Renal pelvis (tissue), 4 donors: ENCODE data around the gene MCUB. TPM values are rescaled to one million over a fixed set of nuclear protein-coding genes. Genes with fewer than 3 reads are reported as not detected.
"Not testable (repeated sequence)": the region's sequence is repeated elsewhere in the genome, so short reads cannot be mapped to it uniquely, and the experiment has no call there.

Source experiments
- DNase-seq: peaks from one replicate; pipeline ENCODE4 v3.0.0-alpha.2; 2013
- polyA plus RNA-seq, 3 donors: library from polyadenylated mRNA; unstranded; fragments of 120-200 nt; gene quantifications; one replicate each; pipeline ENCODE4 v1.2.1, GENCODE V29; 2013; ENCODE audit not compliant: insufficient read length in 3 of 3

The MCUB gene
- polyA plus RNA-seq, 3 donors: 8.7 to 9.3 (median 9.0) TPM

- no peak for DNase-seq
Measured at GRCh38 chr4:109675843-109676242, 115.8 kb downstream of the MCUB start.

- DNase-seq: no peak
Measured at GRCh38 chr4:109676886-109677285, 116.8 kb downstream of the MCUB start.

GRCh38 chr4:109678472-109678871, 118.4 kb downstream of the MCUB start:
- not testable (repeated sequence) for DNase-seq

- DNase-seq: not testable (repeated sequence)
Measured at GRCh38 chr4:109678925-109679324, 118.9 kb downstream of the MCUB start.

GRCh38 chr4:109682875-109683274, 122.8 kb downstream of the MCUB start:
- no peak for DNase-seq

GRCh38 chr4:109683621-109684253, 123.7 kb downstream of the MCUB start:
- no peak for DNase-seq

- DNase-seq: no peak
Measured at GRCh38 chr4:109684727-109685126, 124.7 kb downstream of the MCUB start.

GRCh38 chr4:109690690-109691410, 130.8 kb downstream of the MCUB start:
- no peak for DNase-seq

GRCh38 chr4:109691411-109691920, 131.4 kb downstream of the MCUB start:
- no peak for DNase-seq

GRCh38 chr4:109698656-109699055, 138.6 kb downstream of the MCUB start:
- DNase-seq: no peak

GRCh38 chr4:109699553-109700225, 139.6 kb downstream of the MCUB start:
- DNase-seq: no peak

- peak; percentile 12 for DNase-seq
Measured at GRCh38 chr4:109701566-109702410, 141.7 kb downstream of the MCUB start.

- DNase-seq: peak; percentile 81
Measured at GRCh38 chr4:109702950-109703663, 143.1 kb downstream of the MCUB start, which contains the start of gene CASP6. Gene CASP6, minus strand, starts transcription at chr4:109703445. Its CDS starts 50 bp downstream, at chr4:109703395.

- peak; percentile 49 for DNase-seq
Measured at GRCh38 chr4:109703664-109704361, 143.8 kb downstream of the MCUB start.

GRCh38 chr4:109708435-109708834, 148.4 kb downstream of the MCUB start:
- DNase-seq: no peak

GRCh38 chr4:109708990-109709389, 148.9 kb downstream of the MCUB start:
- DNase-seq: no peak

- DNase-seq: no peak
Measured at GRCh38 chr4:109713500-109713899, 153.5 kb downstream of the MCUB start.

- no peak for DNase-seq
Measured at GRCh38 chr4:109718759-109719158, 158.7 kb downstream of the MCUB start.

GRCh38 chr4:109719604-109720003, 159.6 kb downstream of the MCUB start:
- no peak for DNase-seq

- no peak for DNase-seq
Measured at GRCh38 chr4:109721033-109721432, 161.0 kb downstream of the MCUB start.
